ENCODE data around the gene PDE9A.
"Not testable (repeated sequence)": the region's sequence is repeated elsewhere in the genome, so short reads cannot be mapped to it uniquely, and the experiment has no call there.

Gene PDE9A

DNA sequence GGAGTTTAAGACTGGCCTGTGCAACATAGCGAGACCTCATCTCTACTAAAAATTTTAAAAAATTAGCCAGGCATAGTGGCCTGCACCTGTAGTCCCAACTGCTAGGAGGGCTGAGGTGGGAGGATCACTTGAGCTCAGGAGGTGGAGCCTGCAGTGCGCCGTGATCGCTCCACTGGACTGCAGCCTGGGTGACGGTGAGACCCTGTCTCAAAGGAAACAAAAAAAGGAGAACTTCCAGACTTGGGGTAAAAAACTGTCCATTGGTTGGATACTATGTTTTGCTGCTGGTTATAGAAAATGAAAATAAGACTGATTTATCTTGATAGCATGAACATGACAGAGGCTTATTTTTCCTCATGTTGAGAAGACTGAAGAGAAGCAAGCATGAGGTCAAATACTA is 146.5 kb downstream of the PDE9A start:
- TF ChIP-seq, protein P1, sequence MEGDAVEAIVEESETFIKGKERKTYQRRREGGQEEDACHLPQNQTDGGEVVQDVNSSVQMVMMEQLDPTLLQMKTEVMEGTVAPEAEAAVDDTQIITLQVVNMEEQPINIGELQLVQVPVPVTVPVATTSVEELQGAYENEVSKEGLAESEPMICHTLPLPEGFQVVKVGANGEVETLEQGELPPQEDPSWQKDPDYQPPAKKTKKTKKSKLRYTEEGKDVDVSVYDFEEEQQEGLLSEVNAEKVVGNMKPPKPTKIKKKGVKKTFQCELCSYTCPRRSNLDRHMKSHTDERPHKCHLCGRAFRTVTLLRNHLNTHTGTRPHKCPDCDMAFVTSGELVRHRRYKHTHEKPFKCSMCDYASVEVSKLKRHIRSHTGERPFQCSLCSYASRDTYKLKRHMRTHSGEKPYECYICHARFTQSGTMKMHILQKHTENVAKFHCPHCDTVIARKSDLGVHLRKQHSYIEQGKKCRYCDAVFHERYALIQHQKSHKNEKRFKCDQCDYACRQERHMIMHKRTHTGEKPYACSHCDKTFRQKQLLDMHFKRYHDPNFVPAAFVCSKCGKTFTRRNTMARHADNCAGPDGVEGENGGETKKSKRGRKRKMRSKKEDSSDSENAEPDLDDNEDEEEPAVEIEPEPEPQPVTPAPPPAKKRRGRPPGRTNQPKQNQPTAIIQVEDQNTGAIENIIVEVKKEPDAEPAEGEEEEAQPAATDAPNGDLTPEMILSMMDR (IDR thresholded peaks at IDR 0.05; ENCODE audit: insufficient read depth, low read length, poor library complexity, severe bottlenecking): no peak
- DNase-seq (ENCODE audit: extremely low read depth, insufficient read length): no peak
- H3K4me3 ChIP-seq (replicated peaks; ENCODE audit: low read depth, low read length): no peak overlapping the region
- no peaks in the 10 kb centered on the region for H3K36me3 ChIP-seq (ENCODE audit: control insufficient read depth, insufficient read depth, low read length)
- no peaks in the 10 kb centered on the region; the same call in 1 of the 2 replicates for H3K27me3 ChIP-seq (replicated peaks; ENCODE audit: control insufficient read depth, insufficient read depth, low read length)

DNA sequence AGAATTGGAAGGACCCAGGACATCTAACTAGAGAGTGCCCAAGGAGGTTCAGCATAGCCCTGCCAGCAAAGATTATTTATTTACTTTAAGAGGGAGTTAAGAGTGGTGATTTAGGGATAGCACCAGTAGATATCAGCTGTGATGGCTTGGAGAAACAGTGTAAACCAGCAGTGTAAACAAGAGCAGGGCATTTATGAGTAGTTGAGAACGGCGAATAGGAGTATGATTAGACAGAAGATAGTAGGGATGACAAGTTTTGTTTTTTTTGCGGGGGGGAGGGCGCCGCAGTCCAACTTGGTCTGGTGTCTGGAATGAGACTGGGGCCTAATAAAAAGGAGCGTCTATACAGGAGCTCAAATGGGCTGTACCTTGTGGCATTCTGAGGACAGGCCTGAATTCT is 148.2 kb downstream of the PDE9A start:
- DNase-seq (ENCODE audit: extremely low read depth, insufficient read length); H3K27me3 ChIP-seq (replicated peaks; ENCODE audit: control insufficient read depth, insufficient read depth, low read length): not testable (repeated sequence)

DNA sequence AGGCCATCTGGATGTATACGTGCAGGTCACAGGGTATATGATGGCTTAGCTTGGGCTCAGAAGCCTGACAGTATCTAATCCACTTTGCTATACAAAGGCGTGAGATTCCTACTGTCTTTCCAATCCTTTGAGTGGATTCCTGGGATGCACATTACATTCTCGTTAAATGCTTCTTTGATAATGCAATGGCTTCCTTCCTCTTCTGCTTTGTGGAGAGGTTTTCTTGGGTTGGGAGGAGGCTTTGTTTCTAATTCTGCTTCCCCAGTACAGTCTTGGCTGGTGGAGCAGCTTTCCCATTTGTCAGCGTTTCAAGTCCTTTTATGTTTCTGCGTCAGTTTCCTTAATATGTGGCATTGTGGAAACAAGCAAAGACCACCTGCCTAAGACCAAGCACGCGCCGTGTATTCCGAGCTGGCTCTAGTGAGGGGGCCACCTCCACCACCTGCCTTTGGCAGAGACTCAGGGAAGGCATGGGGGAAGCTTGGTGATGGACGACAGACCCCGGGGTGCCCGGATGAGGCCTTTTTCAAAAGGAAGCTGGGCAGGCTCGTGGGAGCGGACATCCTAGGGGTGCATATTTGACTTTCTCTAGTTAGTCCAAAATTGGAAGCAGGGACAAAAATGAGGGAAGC is 153.2 kb downstream of the PDE9A start:
- TF ChIP-seq, protein P1 (IDR thresholded peaks at IDR 0.05; ENCODE audit: insufficient read depth, low read length, poor library complexity, severe bottlenecking): no peak
- H3K27me3 ChIP-seq (replicated peaks; ENCODE audit: control insufficient read depth, insufficient read depth, low read length): peaks cover 3% of the 10 kb centered on the region
- H3K4me3 ChIP-seq (replicated peaks; ENCODE audit: low read depth, low read length): no peak overlapping the region
- no peak for DNase-seq (ENCODE audit: extremely low read depth, insufficient read length)
- H3K36me3 ChIP-seq (ENCODE audit: control insufficient read depth, insufficient read depth, low read length): no peaks in the 10 kb centered on the region

More for the DNA sequence above, 148.2 kb downstream of the PDE9A start:
- H3K4me3 ChIP-seq (replicated peaks; ENCODE audit: low read depth, low read length); H3K36me3 ChIP-seq (ENCODE audit: control insufficient read depth, insufficient read depth, low read length): not testable (repeated sequence)

DNA sequence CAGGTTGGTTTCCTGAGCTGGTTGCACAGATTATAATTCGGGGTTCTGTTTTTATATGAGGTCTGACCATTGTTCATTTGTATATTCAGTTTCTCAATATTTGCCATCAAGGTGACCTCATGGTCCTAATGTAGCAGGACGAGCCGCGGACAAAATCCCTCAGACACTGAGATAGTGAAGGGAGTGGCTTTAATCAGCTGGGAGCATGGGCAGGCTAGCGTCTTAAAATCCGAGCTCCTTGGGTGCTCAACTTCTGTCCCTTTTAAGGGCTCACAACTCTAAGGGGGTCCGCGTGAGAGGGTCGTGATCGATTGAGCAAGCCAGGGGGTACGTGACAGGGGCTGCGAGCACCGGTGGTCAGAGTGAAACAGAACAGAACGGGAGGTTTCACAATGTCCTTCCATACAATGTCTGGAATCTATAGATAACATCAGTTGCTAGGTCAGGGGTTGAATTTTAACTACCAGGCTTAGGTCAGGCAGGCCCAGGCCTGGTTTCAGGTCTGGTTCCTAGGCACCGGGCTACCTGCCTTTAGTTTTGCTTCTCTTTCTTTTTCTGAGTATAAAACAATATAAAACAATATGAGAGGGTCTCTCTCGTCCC is 154.0 kb downstream of the PDE9A start:
- not testable (repeated sequence) for H3K27me3 ChIP-seq (replicated peaks; ENCODE audit: control insufficient read depth, insufficient read depth, low read length); H3K36me3 ChIP-seq (ENCODE audit: control insufficient read depth, insufficient read depth, low read length); DNase-seq (ENCODE audit: extremely low read depth, insufficient read length); H3K4me3 ChIP-seq (replicated peaks; ENCODE audit: low read depth, low read length)

DNA sequence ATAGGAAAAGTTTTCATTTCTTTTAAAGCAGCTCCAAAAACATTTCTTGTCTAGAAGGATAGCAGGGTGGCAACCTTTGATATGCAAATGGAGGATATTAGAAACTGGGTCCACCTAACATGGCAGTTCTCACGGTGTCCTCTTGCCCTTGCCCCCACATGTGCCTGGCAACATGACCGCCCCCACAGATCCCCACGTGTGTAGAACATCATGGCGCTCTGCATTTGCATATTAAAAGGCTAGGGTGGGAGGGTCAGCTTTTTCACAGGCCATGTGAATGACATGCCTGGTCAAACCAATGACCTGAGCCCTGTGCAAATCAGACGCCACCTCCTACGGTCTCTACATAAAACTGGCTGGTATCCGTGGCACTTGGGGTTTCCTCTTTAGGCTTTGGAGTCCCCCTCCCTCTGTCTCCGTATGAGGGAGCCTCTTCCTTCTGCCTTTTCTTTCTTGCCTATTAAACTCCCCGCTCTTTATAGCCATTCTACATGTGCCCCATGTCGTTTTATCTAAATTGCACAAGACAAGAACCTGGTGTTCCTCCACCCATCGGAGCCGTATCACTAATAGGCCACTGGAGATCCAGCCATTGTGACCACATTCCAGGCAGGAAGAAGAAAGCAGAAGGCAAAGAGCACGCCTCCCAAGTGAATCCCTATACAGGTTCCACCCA is 154.7 kb downstream of the PDE9A start:
- TF ChIP-seq, protein P1 (IDR thresholded peaks at IDR 0.05; ENCODE audit: insufficient read depth, low read length, poor library complexity, severe bottlenecking): no peak
- Histone ChIP-seq H3K36me3 (ENCODE audit: control insufficient read depth, insufficient read depth, low read length) (no peaks in the 10 kb centered on the region), H3K27me3 (replicated peaks; ENCODE audit: control insufficient read depth, insufficient read depth, low read length) (peaks cover 3% of the 10 kb centered on the region), H3K4me3 (replicated peaks; ENCODE audit: low read depth, low read length) (no peak overlapping the region)
- DNase-seq (ENCODE audit: extremely low read depth, insufficient read length): no peak

DNA sequence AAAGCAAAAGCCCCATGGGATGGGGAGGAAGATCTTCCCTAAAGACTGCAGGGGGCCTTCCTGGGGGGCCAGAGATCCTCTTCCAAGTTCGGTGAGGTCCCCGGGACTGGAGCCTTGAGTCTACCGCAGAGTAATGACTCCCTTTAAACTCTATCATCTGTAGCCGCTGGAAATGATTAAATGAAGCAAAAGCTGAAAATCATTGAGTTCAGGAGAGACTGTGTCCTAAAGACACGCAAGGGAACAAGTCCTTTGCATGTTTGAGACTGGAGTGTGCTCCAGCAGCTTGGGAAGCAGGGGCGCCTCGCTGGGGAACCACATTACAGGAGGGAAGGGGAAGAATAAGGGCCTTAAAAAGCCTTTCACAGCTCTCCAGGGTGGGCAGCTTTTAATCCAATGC is 155.8 kb downstream of the PDE9A start:
- TF ChIP-seq, protein P1 (IDR thresholded peaks at IDR 0.05; ENCODE audit: insufficient read depth, low read length, poor library complexity, severe bottlenecking): no peak
- Histone ChIP-seq H3K4me3 (replicated peaks; ENCODE audit: low read depth, low read length) (no peak overlapping the region), H3K27me3 (replicated peaks; ENCODE audit: control insufficient read depth, insufficient read depth, low read length) (peaks cover 3% of the 10 kb centered on the region), H3K36me3 (ENCODE audit: control insufficient read depth, insufficient read depth, low read length) (no peaks in the 10 kb centered on the region)
- no peak for DNase-seq (ENCODE audit: extremely low read depth, insufficient read length)
